Measurements from ENCODE around the gene ADH1C.

The ADH1C gene

GRCh38 chr4:99293357-99293756 lies 59.2 kb downstream of the ADH1C start:
- no peak for DNase-seq

GRCh38 chr4:99290848-99291786 lies 61.4 kb downstream of the ADH1C start, which contains the start of gene ADH1A:
ADH1A (minus strand) TSS chr4:99290985; CDS start chr4:99290914, 71 bp downstream.
- DNase-seq, result no peak

All from kidney glomerular epithelial cell (primary cell).